HEK293 (cell line): Measurements from ENCODE around the gene STARD8.

ENCODE experiments used
- KLF10 ChIP-seq: fragments of 450-650 bp; IDR thresholded peaks from 2 replicates; pipeline ENCODE4 v1.5.1; 2018; ENCODE audit warnings: missing biosample characterization, mild to moderate bottlenecking, missing genetic modification characterization
- MYNN ChIP-seq: fragments of 450-650 bp; formaldehyde crosslinking; IDR thresholded peaks from 2 replicates; pipeline ENCODE4 v1.5.1; 2016; ENCODE audit warnings: missing biosample characterization, missing genetic modification characterization, borderline replicate concordance
- PRDM1 ChIP-seq: fragments of 450-650 bp; formaldehyde crosslinking; IDR thresholded peaks from 2 replicates; pipeline ENCODE4; 2016; ENCODE audit warnings: missing biosample characterization, missing genetic modification characterization
- YY1 ChIP-seq: fragments of 450-650 bp; formaldehyde crosslinking; IDR thresholded peaks from 2 replicates; pipeline ENCODE4 v1.5.1; 2018; ENCODE audit warnings: missing biosample characterization, missing genetic modification characterization
- ZNF629 ChIP-seq: fragments of 450-650 bp; formaldehyde crosslinking; IDR thresholded peaks from 2 replicates; pipeline ENCODE4 v1.5.1; 2017; ENCODE audit warnings: missing biosample characterization, missing genetic modification characterization
- TF ChIP-seq, protein P1 (sequence below): fragments of 450-650 bp; formaldehyde crosslinking; IDR thresholded peaks from 2 replicates; pipeline ENCODE4 v1.5.1; 2016; ENCODE audit warnings: missing biosample characterization, missing genetic modification characterization
- TF ChIP-seq, protein P2 (sequence below): sonication (generic); formaldehyde crosslinking; IDR thresholded peaks from 2 replicates; pipeline ENCODE4 v1.8.1; 2022; ENCODE audit warnings: mild to moderate bottlenecking, moderate library complexity, missing genetic modification reagents
- TF ChIP-seq, protein P3 (sequence below): fragments of 450-650 bp; formaldehyde crosslinking; IDR thresholded peaks from 2 replicates; pipeline ENCODE4 v1.5.1; 2016; ENCODE audit warnings: missing biosample characterization, missing genetic modification characterization
- TF ChIP-seq, protein P4 (sequence below): fragments of 450-650 bp; formaldehyde crosslinking; IDR thresholded peaks from 2 replicates; pipeline ENCODE4 v1.5.1; 2016; ENCODE audit warnings: missing biosample characterization, missing genetic modification characterization

DNA sequence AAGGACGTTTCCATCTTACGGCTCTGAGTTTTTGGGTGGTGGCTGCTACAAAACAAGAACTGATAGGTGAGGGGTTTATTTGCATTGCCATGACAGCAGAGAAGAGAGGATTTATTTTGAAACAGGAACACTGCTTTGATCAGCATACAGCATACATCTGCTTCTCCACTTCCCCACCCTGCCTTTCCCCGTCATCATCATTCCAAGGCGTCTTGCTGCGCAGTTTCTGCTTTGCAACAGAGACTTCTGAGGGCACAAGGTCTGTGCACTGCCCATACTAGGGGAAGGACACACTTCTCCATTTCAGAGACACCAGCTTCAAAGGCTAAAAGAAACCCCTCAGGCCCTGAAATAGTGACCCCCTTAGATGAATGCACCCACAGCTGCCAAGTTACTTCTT lies 19.1 kb downstream of the STARD8 start:
- TF ChIP-seq KLF10 (tag by site-specific recombination) (no peak), PRDM1 (tag by site-specific recombination) (no peak), MYNN (tag by site-specific recombination) (no peak), ZNF629 (tag by site-specific recombination) (no peak), YY1 (tag by site-specific recombination) (no peak)
- TF ChIP-seq, protein P1, sequence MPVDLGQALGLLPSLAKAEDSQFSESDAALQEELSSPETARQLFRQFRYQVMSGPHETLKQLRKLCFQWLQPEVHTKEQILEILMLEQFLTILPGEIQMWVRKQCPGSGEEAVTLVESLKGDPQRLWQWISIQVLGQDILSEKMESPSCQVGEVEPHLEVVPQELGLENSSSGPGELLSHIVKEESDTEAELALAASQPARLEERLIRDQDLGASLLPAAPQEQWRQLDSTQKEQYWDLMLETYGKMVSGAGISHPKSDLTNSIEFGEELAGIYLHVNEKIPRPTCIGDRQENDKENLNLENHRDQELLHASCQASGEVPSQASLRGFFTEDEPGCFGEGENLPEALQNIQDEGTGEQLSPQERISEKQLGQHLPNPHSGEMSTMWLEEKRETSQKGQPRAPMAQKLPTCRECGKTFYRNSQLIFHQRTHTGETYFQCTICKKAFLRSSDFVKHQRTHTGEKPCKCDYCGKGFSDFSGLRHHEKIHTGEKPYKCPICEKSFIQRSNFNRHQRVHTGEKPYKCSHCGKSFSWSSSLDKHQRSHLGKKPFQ (tag by site-specific recombination) = no peak
- TF ChIP-seq, protein P2, sequence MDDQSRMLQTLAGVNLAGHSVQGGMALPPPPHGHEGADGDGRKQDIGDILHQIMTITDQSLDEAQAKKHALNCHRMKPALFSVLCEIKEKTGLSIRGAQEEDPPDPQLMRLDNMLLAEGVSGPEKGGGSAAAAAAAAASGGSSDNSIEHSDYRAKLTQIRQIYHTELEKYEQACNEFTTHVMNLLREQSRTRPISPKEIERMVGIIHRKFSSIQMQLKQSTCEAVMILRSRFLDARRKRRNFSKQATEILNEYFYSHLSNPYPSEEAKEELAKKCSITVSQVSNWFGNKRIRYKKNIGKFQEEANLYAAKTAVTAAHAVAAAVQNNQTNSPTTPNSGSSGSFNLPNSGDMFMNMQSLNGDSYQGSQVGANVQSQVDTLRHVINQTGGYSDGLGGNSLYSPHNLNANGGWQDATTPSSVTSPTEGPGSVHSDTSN (CRISPR knock-in tag) = no peak
- TF ChIP-seq, protein P3, sequence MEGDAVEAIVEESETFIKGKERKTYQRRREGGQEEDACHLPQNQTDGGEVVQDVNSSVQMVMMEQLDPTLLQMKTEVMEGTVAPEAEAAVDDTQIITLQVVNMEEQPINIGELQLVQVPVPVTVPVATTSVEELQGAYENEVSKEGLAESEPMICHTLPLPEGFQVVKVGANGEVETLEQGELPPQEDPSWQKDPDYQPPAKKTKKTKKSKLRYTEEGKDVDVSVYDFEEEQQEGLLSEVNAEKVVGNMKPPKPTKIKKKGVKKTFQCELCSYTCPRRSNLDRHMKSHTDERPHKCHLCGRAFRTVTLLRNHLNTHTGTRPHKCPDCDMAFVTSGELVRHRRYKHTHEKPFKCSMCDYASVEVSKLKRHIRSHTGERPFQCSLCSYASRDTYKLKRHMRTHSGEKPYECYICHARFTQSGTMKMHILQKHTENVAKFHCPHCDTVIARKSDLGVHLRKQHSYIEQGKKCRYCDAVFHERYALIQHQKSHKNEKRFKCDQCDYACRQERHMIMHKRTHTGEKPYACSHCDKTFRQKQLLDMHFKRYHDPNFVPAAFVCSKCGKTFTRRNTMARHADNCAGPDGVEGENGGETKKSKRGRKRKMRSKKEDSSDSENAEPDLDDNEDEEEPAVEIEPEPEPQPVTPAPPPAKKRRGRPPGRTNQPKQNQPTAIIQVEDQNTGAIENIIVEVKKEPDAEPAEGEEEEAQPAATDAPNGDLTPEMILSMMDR (tag by site-specific recombination) = no peak
- TF ChIP-seq, protein P4, sequence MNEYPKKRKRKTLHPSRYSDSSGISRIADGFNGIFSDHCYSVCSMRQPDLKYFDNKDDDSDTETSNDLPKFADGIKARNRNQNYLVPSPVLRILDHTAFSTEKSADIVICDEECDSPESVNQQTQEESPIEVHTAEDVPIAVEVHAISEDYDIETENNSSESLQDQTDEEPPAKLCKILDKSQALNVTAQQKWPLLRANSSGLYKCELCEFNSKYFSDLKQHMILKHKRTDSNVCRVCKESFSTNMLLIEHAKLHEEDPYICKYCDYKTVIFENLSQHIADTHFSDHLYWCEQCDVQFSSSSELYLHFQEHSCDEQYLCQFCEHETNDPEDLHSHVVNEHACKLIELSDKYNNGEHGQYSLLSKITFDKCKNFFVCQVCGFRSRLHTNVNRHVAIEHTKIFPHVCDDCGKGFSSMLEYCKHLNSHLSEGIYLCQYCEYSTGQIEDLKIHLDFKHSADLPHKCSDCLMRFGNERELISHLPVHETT = no peak
